HUES48 (cell line): ENCODE results near the gene TAMALIN.

Experiments
- H3K27ac ChIP-seq: one replicate; pipeline ENCODE4 v1.7.0; 2013; ENCODE audit warnings: low read depth, low read length, inconsistent platforms
- H3K27me3 ChIP-seq: 2 replicates; pipeline ENCODE4 v1.6.1; 2013; ENCODE audit warnings: mild to moderate bottlenecking, low read length; ENCODE audit not compliant: control insufficient read depth, insufficient read depth
- H3K36me3 ChIP-seq: 2 replicates; pipeline ENCODE4 v1.6.1; 2013; ENCODE audit warnings: low read length; ENCODE audit not compliant: control insufficient read depth, insufficient read depth
- H3K4me1 ChIP-seq: 2 replicates; pipeline ENCODE4 v1.6.1; 2013; ENCODE audit warnings: mild to moderate bottlenecking, low read length; ENCODE audit not compliant: control insufficient read depth, insufficient read depth
- H3K4me3 ChIP-seq: 2 replicates; pipeline ENCODE4 v1.5.1; 2013; ENCODE audit warnings: mild to moderate bottlenecking, low read depth, low read length
- H3K9ac ChIP-seq: 2 replicates; pipeline ENCODE4 v1.6.1; 2013; ENCODE audit warnings: mild to moderate bottlenecking, low read depth, low read length, moderate library complexity
- H3K9me3 ChIP-seq: 2 replicates; pipeline ENCODE4 v1.6.1; 2013; ENCODE audit warnings: low read length; ENCODE audit not compliant: control insufficient read depth, insufficient read depth

Gene TAMALIN

GRCh38 chr12:52038447-52038846, 31.7 kb downstream of the TAMALIN start:
- Histone ChIP-seq H3K4me3 (no peak overlapping the region), H3K27me3 (peaks cover 46% of the 10 kb centered on the region), H3K9me3 (no peaks in the 10 kb centered on the region), H3K9ac (no peak overlapping the region), H3K4me1 (peaks cover 9% of the 10 kb centered on the region; the same call in 1 of the 2 replicates), H3K36me3 (no peaks in the 10 kb centered on the region), H3K27ac (no peak overlapping the region)

- Histone ChIP-seq H3K9me3 (no peaks in the 10 kb centered on the region), H3K4me3 (no peak overlapping the region), H3K27me3 (peaks cover 20% of the 10 kb centered on the region), H3K9ac (no peak overlapping the region), H3K27ac (no peak overlapping the region), H3K36me3 (no peaks in the 10 kb centered on the region), H3K4me1 (peaks cover 8% of the 10 kb centered on the region; the same call in 1 of the 2 replicates)
Measured at GRCh38 chr12:52041035-52041434, 34.3 kb downstream of the TAMALIN start.

GRCh38 chr12:52041695-52042123, 35.0 kb downstream of the TAMALIN start:
- H3K4me3 ChIP-seq = no peak overlapping the region

GRCh38 chr12:52042706-52043385, 36.1 kb downstream of the TAMALIN start:
- Histone ChIP-seq H3K4me3 (no peak overlapping the region), H3K27me3 (peaks cover 12% of the 10 kb centered on the region), H3K27ac (no peak overlapping the region), H3K9me3 (no peaks in the 10 kb centered on the region), H3K4me1 (0 out of 2 replicates have a peak, but pooled peaks cover 5% of the 10 kb centered on the region), H3K36me3 (no peaks in the 10 kb centered on the region), H3K9ac (no peak overlapping the region)

More at GRCh38 chr12:52041695-52042123, 35.0 kb downstream of the TAMALIN start:
- Histone ChIP-seq H3K9me3 (no peaks in the 10 kb centered on the region), H3K27me3 (peaks cover 13% of the 10 kb centered on the region), H3K9ac (no peak overlapping the region), H3K4me1 (0 out of 2 replicates have a peak, but pooled peaks cover 5% of the 10 kb centered on the region), H3K27ac (no peak overlapping the region), H3K36me3 (no peaks in the 10 kb centered on the region)

- H3K36me3 ChIP-seq = no peaks in the 10 kb centered on the region
- H3K27me3 ChIP-seq = peaks cover 10% of the 10 kb centered on the region
- H3K9ac ChIP-seq = no peak overlapping the region
- H3K27ac ChIP-seq = no peak overlapping the region
- no peaks in the 10 kb centered on the region for H3K9me3 ChIP-seq
- 0 out of 2 replicates have a peak, but pooled peaks cover 3% of the 10 kb centered on the region for H3K4me1 ChIP-seq
- H3K4me3 ChIP-seq = no peak overlapping the region
Measured at GRCh38 chr12:52043386-52044212, 36.9 kb downstream of the TAMALIN start.

- Histone ChIP-seq H3K27ac (no peak overlapping the region), H3K4me3 (no peak overlapping the region), H3K9me3 (no peaks in the 10 kb centered on the region)
Measured at GRCh38 chr12:52044292-52044983, 37.7 kb downstream of the TAMALIN start.

GRCh38 chr12:52045794-52046199, 39.1 kb downstream of the TAMALIN start:
- Histone ChIP-seq H3K4me3 (no peak overlapping the region), H3K4me1 (peaks cover 11% of the 10 kb centered on the region; the same call in 1 of the 2 replicates), H3K36me3 (no peaks in the 10 kb centered on the region), H3K9ac (no peak overlapping the region), H3K27me3 (peaks cover 25% of the 10 kb centered on the region), H3K27ac (no peak overlapping the region), H3K9me3 (no peaks in the 10 kb centered on the region)

More at GRCh38 chr12:52044292-52044983, 37.7 kb downstream of the TAMALIN start:
- H3K27me3 ChIP-seq = peaks cover 11% of the 10 kb centered on the region
- H3K9ac ChIP-seq = no peak overlapping the region
- H3K36me3 ChIP-seq = no peaks in the 10 kb centered on the region
- 0 out of 2 replicates have a peak, but pooled peaks cover 3% of the 10 kb centered on the region for H3K4me1 ChIP-seq

- H3K27me3 ChIP-seq = peaks cover 33% of the 10 kb centered on the region
Measured at GRCh38 chr12:52046859-52047258, 40.1 kb downstream of the TAMALIN start.

GRCh38 chr12:52049286-52049685, 42.5 kb downstream of the TAMALIN start:
- H3K9ac ChIP-seq = no peak overlapping the region
- peaks cover 50% of the 10 kb centered on the region for H3K27me3 ChIP-seq
- H3K36me3 ChIP-seq = no peaks in the 10 kb centered on the region
- no peaks in the 10 kb centered on the region for H3K9me3 ChIP-seq
- no peak overlapping the region for H3K27ac ChIP-seq
- H3K4me3 ChIP-seq = no peak overlapping the region
- H3K4me1 ChIP-seq = peaks cover 19% of the 10 kb centered on the region; the same call in 1 of the 2 replicates

More at GRCh38 chr12:52046859-52047258, 40.1 kb downstream of the TAMALIN start:
- Histone ChIP-seq H3K4me3 (no peak overlapping the region), H3K9ac (no peak overlapping the region), H3K9me3 (no peaks in the 10 kb centered on the region), H3K36me3 (no peaks in the 10 kb centered on the region), H3K27ac (no peak overlapping the region), H3K4me1 (peaks cover 12% of the 10 kb centered on the region; the same call in 1 of the 2 replicates)

- H3K36me3 ChIP-seq = no peaks in the 10 kb centered on the region; the same call in 1 of the 2 replicates
- no peak overlapping the region for H3K4me3 ChIP-seq
- peaks cover 50% of the 10 kb centered on the region for H3K27me3 ChIP-seq
- peaks cover 19% of the 10 kb centered on the region; the same call in 1 of the 2 replicates for H3K4me1 ChIP-seq
- H3K9ac ChIP-seq = no peak overlapping the region
- no peaks in the 10 kb centered on the region for H3K9me3 ChIP-seq
- H3K27ac ChIP-seq = no peak overlapping the region
Measured at GRCh38 chr12:52049688-52050087, 42.9 kb downstream of the TAMALIN start.
